NT2/D1 (cell line): ENCODE data around the gene SLC17A8.

Source experiments
- DNase-seq: peaks from one replicate; pipeline ENCODE4 v3.0.0-alpha.2; 2011; ENCODE audit warnings: low read depth, low spot score
- H3K27me3 ChIP-seq: 2 replicates; pipeline ENCODE4 v1.6.0; 2011; ENCODE audit warnings: mild to moderate bottlenecking; ENCODE audit not compliant: insufficient read length, insufficient read depth
- H3K36me3 ChIP-seq: 2 replicates; pipeline ENCODE4 v1.6.1; 2011; ENCODE audit warnings: mild to moderate bottlenecking, low read length, mixed read lengths; ENCODE audit not compliant: insufficient read depth, insufficient read length
- H3K4me1 ChIP-seq: 2 replicates; pipeline ENCODE4 v1.5.1; 2011; ENCODE audit not compliant: insufficient read depth, insufficient read length
- H3K4me3 ChIP-seq: 2 replicates; pipeline ENCODE4 v1.5.1; 2011; ENCODE audit warnings: low read depth; ENCODE audit not compliant: insufficient read length
- H3K9ac ChIP-seq: 2 replicates; pipeline ENCODE4 v1.6.0; 2011; ENCODE audit warnings: low read depth; ENCODE audit not compliant: insufficient read length
- H3K9me3 ChIP-seq: 2 replicates; pipeline ENCODE4 v1.5.1; 2011; ENCODE audit warnings: mild to moderate bottlenecking, low read length; ENCODE audit not compliant: insufficient read depth
- SUZ12 ChIP-seq: IDR thresholded peaks from 2 replicates; pipeline ENCODE4 v1.6.1; 2011; ENCODE audit not compliant: insufficient read length, insufficient read depth; ENCODE audit errors: extremely low read depth
- YY1 ChIP-seq: IDR thresholded peaks from 2 replicates; pipeline ENCODE4 v1.6.1; 2011; ENCODE audit not compliant: insufficient read length, insufficient read depth
- ZNF274 ChIP-seq: IDR thresholded peaks from 2 replicates; pipeline ENCODE4 v1.6.1; 2011; ENCODE audit warnings: mild to moderate bottlenecking, low read depth, low read length

The SLC17A8 gene

GRCh38 chr12:100460702-100461101, 103.8 kb downstream of the SLC17A8 start:
- no peak for TF ChIP-seq SUZ12
- no peak for TF ChIP-seq YY1
- no peak for TF ChIP-seq ZNF274
- no peaks in the 10 kb centered on the region for H3K27me3 ChIP-seq
- no peaks in the 10 kb centered on the region for H3K9me3 ChIP-seq
- H3K4me3 ChIP-seq = no peak overlapping the region
- peak; percentile 6 for DNase-seq
- H3K4me1 ChIP-seq = no peaks in the 10 kb centered on the region
- no peak overlapping the region for H3K9ac ChIP-seq
- H3K36me3 ChIP-seq = no peaks in the 10 kb centered on the region

- Histone ChIP-seq H3K4me3 (no peak overlapping the region), H3K36me3 (no peaks in the 10 kb centered on the region), H3K27me3 (no peaks in the 10 kb centered on the region), H3K4me1 (no peaks in the 10 kb centered on the region), H3K9me3 (no peaks in the 10 kb centered on the region), H3K9ac (no peak overlapping the region)
- DNase-seq = no peak
- no peak for TF ChIP-seq YY1
- no peak for TF ChIP-seq SUZ12
- no peak for TF ChIP-seq ZNF274
These were observed 104.6 kb downstream of the SLC17A8 start for GRCh38 chr12:100461330-100461973.

GRCh38 chr12:100463661-100464060, 106.8 kb downstream of the SLC17A8 start:
- no peaks in the 10 kb centered on the region for H3K36me3 ChIP-seq
- H3K9me3 ChIP-seq = no peaks in the 10 kb centered on the region
- no peaks in the 10 kb centered on the region for H3K27me3 ChIP-seq
- TF ChIP-seq YY1 (no peak), SUZ12 (no peak), ZNF274 (no peak)
- no peak overlapping the region for H3K9ac ChIP-seq
- no peaks in the 10 kb centered on the region for H3K4me1 ChIP-seq
- DNase-seq = no peak
- no peak overlapping the region for H3K4me3 ChIP-seq

- TF ChIP-seq YY1 = no peak
- Histone ChIP-seq H3K36me3 (no peaks in the 10 kb centered on the region), H3K27me3 (no peaks in the 10 kb centered on the region), H3K4me1 (no peaks in the 10 kb centered on the region), H3K9ac (no peak overlapping the region), H3K4me3 (no peak overlapping the region), H3K9me3 (no peaks in the 10 kb centered on the region)
- no peak for DNase-seq
These were observed 107.7 kb downstream of the SLC17A8 start for GRCh38 chr12:100464529-100464928.

GRCh38 chr12:100468126-100468525, 111.3 kb downstream of the SLC17A8 start:
- TF ChIP-seq YY1 (no peak), SUZ12 (no peak), ZNF274 (no peak)
- no peaks in the 10 kb centered on the region for H3K9me3 ChIP-seq
- H3K4me1 ChIP-seq = no peaks in the 10 kb centered on the region
- H3K9ac ChIP-seq = no peak overlapping the region
- DNase-seq = peak; percentile 11
- no peak overlapping the region for H3K4me3 ChIP-seq
- no peaks in the 10 kb centered on the region for H3K27me3 ChIP-seq
- no peaks in the 10 kb centered on the region for H3K36me3 ChIP-seq
